HepG2 (cell line): ENCODE measurements around the gene RASA1. TPM values are rescaled to one million over a fixed set of nuclear protein-coding genes. Genes with fewer than 3 reads are reported as not detected.

Experiments
- ATAC-seq: fragments of 200-7000 bp; cut with Tn5 transposase; 3 replicates; pipeline ENCODE4 v1.9.1; 2020; ENCODE audit warnings: mild to moderate bottlenecking, moderate library complexity
- BruUV-seq: library from RNA; stranded (reverse); fragments of 400-500 nt; replicated peaks from 2 replicates; lab custom pipeline; 2021; lab: Mats Ljungman, UMichigan
- CTCF ChIA-PET: fragments of 300-600 bp; formaldehyde crosslinking; extraction: SDS; loops from one replicate; lab custom pipeline; 2021; ENCODE audit warnings: low total read pairs, inconsistent platforms, low intra/inter-chr PET ratio; lab: Yijun Ruan, JAX
- POLR2A ChIA-PET: fragments of 350-600 bp; sonication (Branson Sonifier 250); formaldehyde crosslinking; loops from one replicate; lab custom pipeline; 2020; ENCODE audit warnings: antibody characterized with exemption, inconsistent platforms; lab: Yijun Ruan, JAX
- DNase-seq: peaks from one replicate; pipeline ENCODE4 v3.0.0-alpha.2; 2015; ENCODE audit warnings: low spot score
- FAIRE-seq: peaks from 3 replicates; lab custom pipeline; 2011; peaks lifted over from hg19 to GRCh38; lab: Jason Lieb, UNC
- H2AFZ ChIP-seq: one replicate; pipeline ENCODE4 v1.6.1; 2011; ENCODE audit warnings: low read length, inconsistent platforms
- H3K27ac ChIP-seq: fragments of 300-600 bp; 3 replicates; pipeline ENCODE4 v1.8.0; 2011; ENCODE audit warnings: mixed run types, mild to moderate bottlenecking, mixed read lengths, low read length, inconsistent platforms; ENCODE audit not compliant: insufficient read depth; ENCODE audit errors: extremely low read length
- H3K27me3 ChIP-seq, 2 experiments: fragments of 200-600 bp in 1 of 2; 2 replicates in 1 of 2; 3 replicates in 1 of 2; pipeline versions ENCODE4 v1.6.0 to v1.8.0; 2011; ENCODE audit warnings: low read length in 2 of 2, mild to moderate bottlenecking in 2 of 2, moderate library complexity in 2 of 2, inconsistent platforms in 1 of 2; ENCODE audit not compliant: insufficient read depth in 2 of 2, control insufficient read depth in 1 of 2
- H3K36me3 ChIP-seq, 2 experiments: fragments of 200-600 bp in 1 of 2; replicated peaks in 1 of 2; 2 replicates in 1 of 2; 3 replicates in 1 of 2; pipeline versions ENCODE4 v1.5.1 to v1.8.0; 2011; ENCODE audit warnings: low read length in 2 of 2, inconsistent platforms in 1 of 2; ENCODE audit not compliant: insufficient read depth in 2 of 2, control insufficient read depth in 1 of 2
- H3K4me1 ChIP-seq: 2 replicates; pipeline ENCODE4 v1.5.1; 2012; ENCODE audit warnings: low read length, inconsistent platforms; ENCODE audit not compliant: insufficient read depth
- H3K4me2 ChIP-seq: 2 replicates; pipeline ENCODE4 v1.6.0; 2011; ENCODE audit warnings: low read depth, low read length, inconsistent platforms
- H3K4me3 ChIP-seq, 3 experiments: fragments of 200-600 bp in 1 of 3; sonication (generic), shearing (Covaris generic) in 1 of 3; replicated peaks in 1 of 3; 2 replicates each; pipeline ENCODE4 v1.5.1; 2011 to 2016; ENCODE audit warnings: low read length in 3 of 3, inconsistent platforms in 2 of 3, low read depth in 2 of 3, mild to moderate bottlenecking in 2 of 3, control low read depth in 1 of 3, mixed read lengths in 1 of 3; ENCODE audit not compliant: insufficient read depth in 1 of 3
- H3K79me2 ChIP-seq: one replicate; pipeline ENCODE4 v1.6.1; 2011; ENCODE audit warnings: low read length, inconsistent platforms; ENCODE audit not compliant: insufficient read depth
- H3K9ac ChIP-seq: 2 replicates; pipeline ENCODE4 v1.6.0; 2011; ENCODE audit warnings: mild to moderate bottlenecking, low read depth, low read length, inconsistent platforms; ENCODE audit not compliant: insufficient read depth
- H3K9me3 ChIP-seq: 2 replicates; pipeline ENCODE4 v1.5.1; 2012; ENCODE audit warnings: mild to moderate bottlenecking, low read length
- H4K20me1 ChIP-seq: 2 replicates; pipeline ENCODE4 v1.6.0; 2011; ENCODE audit warnings: inconsistent platforms, mild to moderate bottlenecking, low read length, moderate library complexity; ENCODE audit not compliant: insufficient read depth
- AGO2 ChIP-seq: fragments of 200-400 bp; formaldehyde crosslinking; optimal IDR thresholded peaks from 2 replicates; pipeline ENCODE3; 2017; ENCODE audit warnings: mild to moderate bottlenecking, low read depth, low read length, moderate library complexity
- ERF ChIP-seq: IDR thresholded peaks from 2 replicates; pipeline ENCODE4 v1.6.1; 2018; ENCODE audit warnings: missing biosample characterization, missing genetic modification reagents
- SALL1 ChIP-seq: sonication (generic); formaldehyde crosslinking; IDR thresholded peaks from 2 replicates; pipeline ENCODE4 v1.8.0; 2022; ENCODE audit warnings: mild to moderate bottlenecking, missing genetic modification reagents
- SMAD1 ChIP-seq: sonication (generic); formaldehyde crosslinking; IDR thresholded peaks from 2 replicates; pipeline ENCODE4 v1.4.0; 2020; ENCODE audit warnings: missing genetic modification reagents, low read depth, mild to moderate bottlenecking, borderline replicate concordance
- SMARCC2 ChIP-seq: fragments of 450-650 bp; IDR thresholded peaks from 2 replicates; pipeline ENCODE4 v1.6.1; 2017; ENCODE audit warnings: antibody characterized with exemption, mild to moderate bottlenecking
- SOX13 ChIP-seq, 3 experiments: fragments of 450-650 bp in 1 of 3; sonication (generic) in 1 of 3; formaldehyde crosslinking in 1 of 3; IDR thresholded peaks in 2 of 3; conservative IDR thresholded peaks in 1 of 3; 2 replicates each; pipeline versions ENCODE4 v1.5.0 to v1.6.1; 2016 to 2020; ENCODE audit warnings: antibody characterized with exemption in 1 of 3, mild to moderate bottlenecking in 1 of 3, missing compliant biosample characterization in 1 of 3, missing genetic modification reagents in 1 of 3, moderate library complexity in 1 of 3
- ZNF557 ChIP-seq: sonication (generic); formaldehyde crosslinking; IDR thresholded peaks from 2 replicates; pipeline ENCODE4 v1.4.0; 2020; ENCODE audit warnings: missing genetic modification reagents
- ZNF564 ChIP-seq: sonication (generic); formaldehyde crosslinking; IDR thresholded peaks from 2 replicates; pipeline ENCODE4 v1.8.1; 2023; ENCODE audit warnings: mild to moderate bottlenecking, missing genetic modification reagents
- WGBS: methylation state at CpG from one replicate; pipeline ENCODE4 v1.1.6; 2017; ENCODE audit warnings: low lambda C conversion rate; 5-methylcytosine and 5-hydroxymethylcytosine counted together
- in situ Hi-C: cut with HindIII; loops from 2 replicates; pipeline ENCODE4 v1.10.0; 2017; ENCODE audit warnings: low pct_unique_long_range_greater_than_20kb; ENCODE audit not compliant: extremely low pct_ligation_motif_present
- intact Hi-C: fragments of 100-400 bp; cut with micrococcal nuclease; formaldehyde crosslinking; loops from one replicate; pipeline ENCODE4 v1.10.0; 2022; ENCODE audit not compliant: unreplicated experiment
- polyA plus RNA-seq, 8 experiments: library from polyadenylated mRNA; depleted of rRNA in 3 of 8; stranded (reverse) in 7 of 8; unstranded in 1 of 8; fragments of >200 nt; fragmentation: Illumina TruSeq in 4 of 8; extraction: Trizol in 4 of 8; gene quantifications; 2 replicates each; pipeline versions ENCODE4 v1.2.1 to v1.2.3, GENCODE V29; 2011 to 2016; ENCODE audit warnings: low read depth in 4 of 8, missing spikeins in 1 of 8, mixed read lengths in 1 of 8; ENCODE audit not compliant: insufficient read depth in 1 of 8
- total RNA-seq, 5 experiments: library from RNA; depleted of rRNA; stranded (reverse); fragments of >200 nt; fragmentation: Illumina TruSeq; extraction: Trizol; gene quantifications; 2 replicates each; pipeline ENCODE4 v1.2.3, GENCODE V29; 2016; ENCODE audit warnings: low read depth in 1 of 5

The RASA1 gene
- total and polyA plus RNA-seq, 2 of the 13 experiments (the other 11 are each of a cell fraction or from before 2014, with no cell fraction given), result 19.5 to 20.5 TPM

- no peak for TF ChIP-seq ZNF557 (CRISPR knock-in tag)
- TF ChIP-seq SALL1 (CRISPR knock-in tag), result no peak
- no peak for TF ChIP-seq SMAD1 (CRISPR knock-in tag)
- no peak for TF ChIP-seq SMARCC2
- TF ChIP-seq ERF (CRISPR knock-in tag), result no peak
- no peak for TF ChIP-seq AGO2
Observed at GRCh38 chr5:87322381-87322780, 54.7 kb downstream of the RASA1 start (continued).

GRCh38 chr5:87327998-87328397, 60.3 kb downstream of the RASA1 start:
- TF ChIP-seq ZNF564 (CRISPR knock-in tag) (no peak), SOX13 (IDR thresholded peaks at IDR 0.05) (no peak), SOX13 (CRISPR knock-in tag; conservative IDR thresholded peaks at IDR 0.05 in 1 of 2, IDR thresholded peaks at IDR 0.05 in 1 of 2) (no peak)
- Histone ChIP-seq H3K79me2 (peaks cover 4% of the 10 kb centered on the region), H2AFZ (no peak overlapping the region), H3K4me3 (no peak overlapping the region), H3K4me1 (no peaks in the 10 kb centered on the region), H3K27ac (no peak overlapping the region), H3K9me3 (no peaks in the 10 kb centered on the region), H3K9ac (no peak overlapping the region), H3K27me3 (no peaks in the 10 kb centered on the region), H3K36me3 (0 out of 5 replicates have a peak, but pooled peaks cover 0 to 4% of the 10 kb centered on the region in 2 experiments), H3K4me2 (no peak overlapping the region), H4K20me1 (no peaks in the 10 kb centered on the region)
- ATAC-seq (no peak), FAIRE-seq (no peak), DNase-seq (no peak)
- 95% methylated on average over 2 of the region's 2 CpGs for WGBS
- intact Hi-C loops (no loop called here), in situ Hi-C loops (no loop called here)
- ChIA-PET CTCF (no interaction called here), POLR2A (no interaction called here)
- no TSS peak for BruUV-seq
